ENCODE measurements around the gene BCR. TPM values are rescaled to one million over a fixed set of nuclear protein-coding genes. Genes with fewer than 3 reads are reported as not detected.

The BCR gene
- total and polyA plus RNA-seq, 2 of the 8 experiments (the other 6 are each of a cell fraction or from before 2014, with no cell fraction given): 66.7 to 130 TPM

DNA sequence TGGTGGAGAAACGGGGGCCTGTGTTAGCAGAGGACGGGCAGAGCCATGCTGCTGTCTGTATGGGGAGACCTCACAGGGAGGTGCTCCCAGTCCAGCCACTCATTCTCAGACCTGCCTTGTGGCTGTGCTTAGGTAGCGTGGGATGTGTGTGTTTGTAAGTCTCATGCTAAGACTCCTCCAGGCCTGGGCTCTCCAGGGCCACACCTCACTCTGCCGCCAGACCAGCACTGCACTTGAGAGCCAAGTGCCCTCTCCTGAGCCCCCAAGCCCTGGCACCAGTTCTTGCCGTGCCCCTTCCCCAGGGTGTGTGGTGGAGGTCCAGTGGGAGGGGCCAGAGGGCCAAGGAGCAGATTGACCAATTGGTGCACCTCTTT, 108.8 kb downstream of the BCR start:
- POLR2A ChIA-PET (ENCODE audit: partially characterized antibody): no interaction called here
- H3K79me2 ChIP-seq (ENCODE audit: control insufficient read depth in 1 of 2, insufficient read depth in 2 of 2, low read length in 2 of 2): no peaks in the 10 kb centered on the region
- no peaks in the 10 kb centered on the region for H3K27me3 ChIP-seq (replicated peaks in 1 of 4; ENCODE audit: control insufficient read depth in 3 of 4, extremely low read depth in 1 of 4, insufficient read depth in 3 of 4, low read length in 3 of 4)
- peaks cover 33 to 69% (median 48%) of the 10 kb centered on the region in 4 experiments for H3K36me3 ChIP-seq (ENCODE audit: control insufficient read depth in 2 of 4, insufficient read depth in 4 of 4, low read length in 3 of 4)
- H3K18ac ChIP-seq (ENCODE audit: extremely low read depth, low read length): no peak overlapping the region
- H4K5ac ChIP-seq (ENCODE audit: insufficient read length, low read depth, low read length): no peak overlapping the region
- H3K4me2 ChIP-seq (ENCODE audit: insufficient read depth in 1 of 2, low read depth in 2 of 2, low read length in 2 of 2): no peak overlapping the region
- H2BK120ac ChIP-seq (replicated peaks; ENCODE audit: low read depth, low read length): no peak overlapping the region
- H4K91ac ChIP-seq (replicated peaks; ENCODE audit: insufficient read length, low read length): no peak overlapping the region
- H3K9me3 ChIP-seq (ENCODE audit: insufficient read depth in 2 of 2, low read depth in 1 of 2, low read length in 1 of 2): no peaks in the 10 kb centered on the region
- no peak overlapping the region for H4K8ac ChIP-seq (ENCODE audit: extremely low read depth, insufficient read depth, low read length)
- WGBS, 2 experiments (ENCODE audit: extremely low coverage in 1 of 2, insufficient coverage in 1 of 2, insufficient read length in 1 of 2, insufficient replicate concordance in 2 of 2, low coverage in 1 of 2, low lambda C conversion rate in 2 of 2, missing lambda C conversion rate in 1 of 2): 90% methylated on average over 5 of the region's 5 CpGs; no CpG with 5 or more reads in 1 of the 2 experiments
- no peak overlapping the region for H3K56ac ChIP-seq (replicated peaks; ENCODE audit: insufficient read length, low read depth, low read length)
- no peaks in the 10 kb centered on the region for H3K79me1 ChIP-seq (ENCODE audit: low read depth, low read length)
- CTCF ChIA-PET (ENCODE audit: partially characterized antibody): interaction anchor here (0.6 to 13.6 kb wide), 12 partner anchors 8 to 174 kb away, joined by 3 to 249 read pairs (median 14); partner anchors contain the start of gene BCR
- DNase-seq (ENCODE audit: low read depth in 1 of 2, low spot score in 2 of 2) (no peak), FAIRE-seq (no peak)
- H3K27ac ChIP-seq (ENCODE audit: low read depth, low read length): no peak overlapping the region
- H3K9ac ChIP-seq (replicated peaks in 1 of 4; ENCODE audit: extremely low read depth in 1 of 4, low read depth in 3 of 4, low read length in 3 of 4): no peak overlapping the region
- H2BK15ac ChIP-seq (ENCODE audit: low read length): no peak overlapping the region
- H3K4me3 ChIP-seq (ENCODE audit: extremely low read depth in 1 of 4, insufficient read depth in 2 of 4, low read depth in 3 of 4, low read length in 4 of 4): no peak overlapping the region
- no peak overlapping the region for H3K14ac ChIP-seq (ENCODE audit: insufficient read length)
- no peak overlapping the region for H2AK5ac ChIP-seq (ENCODE audit: low read depth, low read length)
- no peaks in the 10 kb centered on the region for H3K4me1 ChIP-seq (replicated peaks in 1 of 4; ENCODE audit: control insufficient read depth in 3 of 4, insufficient read depth in 4 of 4, low read length in 3 of 4)
- peaks cover 5 to 22% of the 10 kb centered on the region in 2 experiments for H4K20me1 ChIP-seq (replicated peaks in 1 of 2; ENCODE audit: control insufficient read depth in 1 of 2, insufficient read depth in 2 of 2, low read length in 2 of 2)
- H3K23ac ChIP-seq (ENCODE audit: insufficient read length): no peak overlapping the region
- no peak overlapping the region for H3K4ac ChIP-seq (replicated peaks; ENCODE audit: insufficient read length, low read depth, low read length)
- no peak overlapping the region for H2BK5ac ChIP-seq (ENCODE audit: low read depth, low read length)
- H2BK12ac ChIP-seq (ENCODE audit: low read depth, low read length): no peak overlapping the region
- no peak overlapping the region for H2AFZ ChIP-seq (ENCODE audit: low read length)
- no peaks in the 10 kb centered on the region for H3K23me2 ChIP-seq (ENCODE audit: low read depth, low read length)
- H2BK20ac ChIP-seq (ENCODE audit: low read length): no peak overlapping the region
- TF ChIP-seq BRCA1 (IDR thresholded peaks at IDR 0.05; ENCODE audit: low read depth, low read length) (no peak), MAFK (IDR thresholded peaks at IDR 0.05; ENCODE audit: low read depth, low read length) (no peak), RBBP5 (IDR thresholded peaks at IDR 0.05; ENCODE audit: borderline replicate concordance, low read depth, low read length) (no peak), HDAC6 (IDR thresholded peaks at IDR 0.05; ENCODE audit: low read depth, low read length) (no peak), TCF12 (IDR thresholded peaks at IDR 0.05; ENCODE audit: low read depth, low read length) (no peak), EP300 (IDR thresholded peaks at IDR 0.05; ENCODE audit: borderline replicate concordance in 1 of 2, low read depth in 2 of 2, low read length in 2 of 2) (no peak), NRF1 (IDR thresholded peaks at IDR 0.05; ENCODE audit: low read depth, low read length) (no peak), RAD21 (IDR thresholded peaks at IDR 0.05 in 1 of 2, conservative IDR thresholded peaks at IDR 0.05 in 1 of 2; ENCODE audit: low read depth in 2 of 2, low read length in 2 of 2) (no peak), SP4 (IDR thresholded peaks at IDR 0.05; ENCODE audit: low read length) (no peak), CTBP2 (IDR thresholded peaks at IDR 0.05; ENCODE audit: borderline replicate concordance, insufficient read depth, insufficient read length, low read length) (no peak), GABPA (IDR thresholded peaks at IDR 0.05; ENCODE audit: borderline replicate concordance, insufficient read depth, low read length) (no peak), RNF2 (IDR thresholded peaks at IDR 0.05; ENCODE audit: borderline replicate concordance, low read depth, low read length, missing control alignments, poor library complexity, severe bottlenecking) (no peak), SP1 (IDR thresholded peaks at IDR 0.05; ENCODE audit: low read depth, low read length) (no peak)

All from H1 (cell line).